GM12872 (cell line): Measurements from ENCODE around the gene FRMD5.

ENCODE experiments used
- TF ChIP-seq, protein P1 (sequence below): IDR thresholded peaks from 3 replicates; pipeline ENCODE4 v1.5.1; 2011; ENCODE audit warnings: low read depth, mild to moderate bottlenecking, low read length, moderate library complexity; ENCODE audit not compliant: insufficient read depth

The FRMD5 gene

DNA sequence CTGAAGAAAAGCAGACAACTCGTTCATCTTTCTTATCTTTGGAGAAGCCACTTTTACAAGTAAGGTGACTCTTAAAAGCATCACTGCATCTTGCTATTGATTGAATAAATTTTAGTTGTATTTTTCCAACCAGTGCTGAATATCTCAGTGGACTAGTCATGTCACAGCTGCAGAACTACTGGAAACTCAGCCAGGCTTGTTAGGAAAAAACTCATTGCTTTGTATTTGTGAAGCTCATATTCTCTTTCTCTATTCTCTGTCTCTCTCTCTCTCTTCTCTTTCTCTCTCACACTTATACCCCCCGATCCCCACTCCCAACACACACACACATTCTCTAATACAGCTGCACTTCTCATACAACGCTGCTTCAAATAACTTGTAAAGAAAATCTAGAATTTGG, 264.0 kb downstream of the FRMD5 start:
- TF ChIP-seq, protein P1, sequence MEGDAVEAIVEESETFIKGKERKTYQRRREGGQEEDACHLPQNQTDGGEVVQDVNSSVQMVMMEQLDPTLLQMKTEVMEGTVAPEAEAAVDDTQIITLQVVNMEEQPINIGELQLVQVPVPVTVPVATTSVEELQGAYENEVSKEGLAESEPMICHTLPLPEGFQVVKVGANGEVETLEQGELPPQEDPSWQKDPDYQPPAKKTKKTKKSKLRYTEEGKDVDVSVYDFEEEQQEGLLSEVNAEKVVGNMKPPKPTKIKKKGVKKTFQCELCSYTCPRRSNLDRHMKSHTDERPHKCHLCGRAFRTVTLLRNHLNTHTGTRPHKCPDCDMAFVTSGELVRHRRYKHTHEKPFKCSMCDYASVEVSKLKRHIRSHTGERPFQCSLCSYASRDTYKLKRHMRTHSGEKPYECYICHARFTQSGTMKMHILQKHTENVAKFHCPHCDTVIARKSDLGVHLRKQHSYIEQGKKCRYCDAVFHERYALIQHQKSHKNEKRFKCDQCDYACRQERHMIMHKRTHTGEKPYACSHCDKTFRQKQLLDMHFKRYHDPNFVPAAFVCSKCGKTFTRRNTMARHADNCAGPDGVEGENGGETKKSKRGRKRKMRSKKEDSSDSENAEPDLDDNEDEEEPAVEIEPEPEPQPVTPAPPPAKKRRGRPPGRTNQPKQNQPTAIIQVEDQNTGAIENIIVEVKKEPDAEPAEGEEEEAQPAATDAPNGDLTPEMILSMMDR = no peak

DNA sequence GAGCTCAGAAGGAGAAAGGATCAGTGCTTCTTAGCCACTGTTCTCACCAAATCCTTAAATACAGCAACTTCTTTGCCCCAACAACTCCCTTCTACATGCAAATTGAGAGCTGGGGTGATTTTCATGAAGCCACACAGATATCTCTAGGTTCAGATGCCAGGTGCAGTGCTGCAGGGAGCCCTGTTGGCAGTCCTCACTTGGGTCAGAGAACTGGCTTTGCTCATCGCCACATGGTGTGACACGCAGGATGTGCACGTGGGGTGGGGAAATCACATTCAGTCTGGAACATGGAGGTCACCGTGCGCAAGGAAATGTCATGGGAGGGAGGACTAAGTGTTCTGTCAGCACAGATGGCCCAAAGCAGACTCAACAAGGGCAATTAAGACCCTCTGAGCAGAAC, 264.5 kb downstream of the FRMD5 start:
- TF ChIP-seq, protein P1 = no peak

DNA sequence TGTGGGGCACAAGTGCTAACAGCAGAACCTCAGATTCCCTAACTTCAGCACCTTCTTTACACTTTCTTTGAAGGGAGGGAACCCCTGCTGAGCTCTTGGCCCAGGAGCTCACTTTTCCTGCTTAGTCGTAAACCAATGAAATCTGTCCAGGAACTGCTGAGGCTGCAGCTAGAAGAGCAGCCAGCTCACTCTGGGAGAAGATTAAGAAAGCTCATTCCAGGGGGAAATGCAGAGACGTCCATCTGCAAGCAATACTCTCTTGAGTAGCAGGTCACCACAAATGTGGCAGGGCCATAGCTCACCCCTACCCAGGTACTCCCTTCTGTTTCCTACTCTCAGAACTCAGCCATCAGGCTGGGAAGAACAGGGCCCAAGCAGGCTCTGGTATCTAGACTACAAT, 265.0 kb downstream of the FRMD5 start:
- TF ChIP-seq, protein P1 = no peak

DNA sequence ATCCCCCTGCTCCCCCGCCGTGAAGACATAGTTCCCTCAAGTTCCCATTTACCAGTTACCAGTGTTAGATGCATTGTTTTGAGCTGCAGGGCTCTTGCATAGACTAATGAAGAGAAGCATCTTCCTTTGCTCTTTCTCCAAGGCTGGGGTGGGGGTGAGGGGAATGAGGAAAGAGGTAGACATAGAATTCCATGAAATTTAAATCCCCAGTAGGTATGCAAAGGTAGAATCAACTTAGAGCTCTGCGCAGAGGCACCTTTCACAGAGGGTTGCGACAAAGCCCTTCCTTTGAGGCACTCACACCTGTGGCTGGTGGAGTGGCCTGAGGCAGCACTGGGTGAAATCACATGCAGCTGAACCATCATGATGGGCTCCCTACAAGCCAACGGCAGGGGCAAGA, 266.9 kb downstream of the FRMD5 start:
- TF ChIP-seq, protein P1 = no peak

DNA sequence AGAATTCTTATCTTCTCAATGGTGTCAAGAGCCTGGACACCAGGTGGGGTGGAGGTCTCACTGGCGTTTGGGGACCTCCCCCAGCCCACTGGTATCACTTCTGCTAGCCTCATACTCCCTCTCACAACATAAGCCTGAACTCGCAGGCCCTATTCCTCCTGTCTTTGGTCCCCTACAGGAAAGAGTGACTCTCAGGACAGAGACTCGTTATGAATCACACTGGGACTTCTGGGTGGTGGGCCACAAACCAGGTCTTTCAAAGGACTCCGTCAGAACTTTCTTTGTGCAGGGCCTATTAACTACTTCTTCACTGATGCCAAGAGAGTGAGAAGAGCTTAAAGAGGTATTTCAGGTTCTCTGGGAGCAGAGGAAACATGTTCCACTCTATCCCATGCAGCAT, 267.9 kb downstream of the FRMD5 start:
- TF ChIP-seq, protein P1 = no peak

DNA sequence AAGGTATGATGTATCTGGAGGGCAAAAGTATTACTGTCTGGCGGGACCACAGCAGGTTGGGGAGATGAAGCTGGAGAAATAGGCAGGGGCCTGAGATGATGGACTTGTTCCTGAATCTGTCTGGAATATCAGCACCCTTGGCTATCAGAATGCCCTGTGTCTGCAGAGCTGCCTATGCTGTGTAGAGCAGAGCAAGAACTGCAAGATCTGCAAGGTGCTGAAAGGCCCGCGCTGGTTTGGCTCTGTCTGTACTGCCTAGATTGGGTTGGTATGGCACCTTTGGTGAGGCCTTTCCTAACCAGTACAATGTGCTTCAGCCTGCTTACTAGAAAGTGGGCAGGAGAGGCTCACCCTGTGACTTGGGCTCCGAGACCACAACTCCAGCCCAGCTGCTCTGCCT, 271.5 kb downstream of the FRMD5 start:
- TF ChIP-seq, protein P1 = no peak

DNA sequence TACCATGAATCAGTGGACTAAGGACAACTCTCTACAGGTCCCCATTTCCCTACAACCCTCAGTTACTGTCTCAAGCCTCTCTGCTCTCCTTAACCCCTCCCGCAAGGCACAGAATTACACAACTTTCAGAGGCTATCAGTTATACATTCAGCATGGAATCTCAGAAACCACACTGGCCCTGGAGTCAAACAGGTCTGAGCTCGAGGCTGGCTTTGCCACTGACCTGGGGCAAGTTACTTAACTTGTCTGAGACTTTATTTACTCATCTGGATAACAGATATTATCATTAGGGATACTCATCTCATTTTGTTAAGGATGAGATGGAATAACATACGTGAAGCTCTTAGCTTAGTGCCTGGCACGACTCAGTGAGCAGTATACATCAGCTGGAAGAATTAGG, 273.1 kb downstream of the FRMD5 start:
- TF ChIP-seq, protein P1 = no peak

DNA sequence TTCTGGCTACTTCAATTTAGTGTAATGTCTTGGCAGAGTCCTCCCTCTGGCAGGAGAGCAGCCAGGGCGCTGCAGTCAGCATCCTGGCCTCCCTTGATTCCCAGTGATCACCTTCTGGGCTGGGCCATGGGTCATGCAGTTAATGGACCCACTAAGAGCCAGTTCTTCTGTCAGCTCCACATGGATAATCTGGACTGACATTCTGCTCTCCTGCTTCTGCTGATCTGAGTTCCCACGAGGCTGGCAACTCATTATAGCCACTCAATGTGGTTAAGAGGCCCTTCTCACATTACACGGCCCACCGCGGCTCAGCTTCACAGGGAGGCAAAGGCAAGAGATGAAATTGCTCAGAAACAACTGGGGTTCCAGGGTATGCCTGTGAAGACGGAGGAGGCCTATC, 274.3 kb downstream of the FRMD5 start:
- TF ChIP-seq, protein P1 = no peak
